ENCODE data around the gene GMPPA. TPM values are rescaled to one million over a fixed set of nuclear protein-coding genes. Genes with fewer than 3 reads are reported as not detected.

The GMPPA gene
- total and polyA plus RNA-seq, 4 donors: 20.2 to 59.4 (median 43.4) TPM

- Histone ChIP-seq H3K9me3 (ENCODE audit: control insufficient read depth in 4 of 4, low read length in 3 of 4) (no peaks in the 10 kb centered on the region), H3K4me1 (ENCODE audit: control insufficient read depth in 4 of 4, insufficient read depth in 4 of 4, low read length in 3 of 4) (no peaks in the 10 kb centered on the region), H3K27ac (ENCODE audit: low read depth in 1 of 2, low read length in 2 of 2) (no peak overlapping the region), H3K36me3 (ENCODE audit: control insufficient read depth in 4 of 4, insufficient read depth in 3 of 4, low read depth in 1 of 4, low read length in 3 of 4) (no peaks in the 10 kb centered on the region), H3K27me3 (ENCODE audit: control insufficient read depth in 4 of 4, insufficient read depth in 4 of 4, low read length in 3 of 4) (peaks cover 0 to 5% (median 4%) of the 10 kb centered on the region in 4 donors), H3K9ac (ENCODE audit: low read depth in 1 of 2, low read length in 2 of 2) (no peak overlapping the region), H3K4me3 (ENCODE audit: low read depth in 1 of 3, low read length in 3 of 3) (no peak overlapping the region)
- WGBS: 68% methylated on average over 20 of the region's 20 CpGs
- no peak for TF ChIP-seq SP1 (IDR thresholded peaks at IDR 0.05)
- no peak for TF ChIP-seq FOXA1 (IDR thresholded peaks at IDR 0.05)
- no peak for TF ChIP-seq HNF4G (IDR thresholded peaks at IDR 0.05)
- no peak for TF ChIP-seq RXRA (IDR thresholded peaks at IDR 0.05)
- no peak for TF ChIP-seq FOXA2 (IDR thresholded peaks at IDR 0.05)
- TF ChIP-seq ZBTB33 (IDR thresholded peaks at IDR 0.05): no peak
- no peak for TF ChIP-seq TAF1 (conservative IDR thresholded peaks at IDR 0.05)
- no peak for TF ChIP-seq EGR1 (IDR thresholded peaks at IDR 0.05; ENCODE audit: low read depth in 2 of 2)
- TF ChIP-seq MAX (IDR thresholded peaks at IDR 0.05): no peak
- TF ChIP-seq JUND (IDR thresholded peaks at IDR 0.05): no peak
- no peak for TF ChIP-seq CTCF (IDR thresholded peaks at IDR 0.05; ENCODE audit: low read depth, low read length, missing input control)
- TF ChIP-seq ATF3 (IDR thresholded peaks at IDR 0.05): no peak
- TF ChIP-seq NR2F2 (IDR thresholded peaks at IDR 0.05): no peak
- no peak for TF ChIP-seq RAD21 (IDR thresholded peaks at IDR 0.05)
- TF ChIP-seq HNF4A (conservative IDR thresholded peaks at IDR 0.05): no peak
- TF ChIP-seq REST (IDR thresholded peaks at IDR 0.05): no peak
- no peak for DNase-seq (ENCODE audit: low spot score)
Measured at GRCh38 chr2:219531639-219532377, 33.1 kb downstream of the GMPPA start.

GRCh38 chr2:219532378-219532649, 33.6 kb downstream of the GMPPA start:
- H3K27me3 ChIP-seq (ENCODE audit: control insufficient read depth in 4 of 4, insufficient read depth in 4 of 4, low read length in 3 of 4): peaks cover 0 to 5% (median 4%) of the 10 kb centered on the region in 4 donors
- H3K9me3 ChIP-seq (ENCODE audit: control insufficient read depth in 4 of 4, low read length in 3 of 4): no peaks in the 10 kb centered on the region
- WGBS: 80% methylated on average over 8 of the region's 8 CpGs
- H3K27ac ChIP-seq (ENCODE audit: low read depth in 1 of 2, low read length in 2 of 2): no peak overlapping the region
- H3K9ac ChIP-seq (ENCODE audit: low read depth in 1 of 2, low read length in 2 of 2): no peak overlapping the region
- TF ChIP-seq TAF1 (conservative IDR thresholded peaks at IDR 0.05): no peak
- no peak for TF ChIP-seq JUND (IDR thresholded peaks at IDR 0.05)
- no peak for TF ChIP-seq SP1 (IDR thresholded peaks at IDR 0.05)
- TF ChIP-seq HNF4A (conservative IDR thresholded peaks at IDR 0.05): no peak
- TF ChIP-seq NR2F2 (IDR thresholded peaks at IDR 0.05): no peak
- no peak for TF ChIP-seq FOXA2 (IDR thresholded peaks at IDR 0.05)
- no peak for TF ChIP-seq ATF3 (IDR thresholded peaks at IDR 0.05)
- TF ChIP-seq MAX (IDR thresholded peaks at IDR 0.05): no peak
- TF ChIP-seq EGR1 (IDR thresholded peaks at IDR 0.05; ENCODE audit: low read depth in 2 of 2): no peak
- no peak for TF ChIP-seq RAD21 (IDR thresholded peaks at IDR 0.05)
- no peak for TF ChIP-seq HNF4G (IDR thresholded peaks at IDR 0.05)
- H3K4me1 ChIP-seq (ENCODE audit: control insufficient read depth in 4 of 4, insufficient read depth in 4 of 4, low read length in 3 of 4): no peaks in the 10 kb centered on the region
- H3K36me3 ChIP-seq (ENCODE audit: control insufficient read depth in 4 of 4, insufficient read depth in 3 of 4, low read depth in 1 of 4, low read length in 3 of 4): no peaks in the 10 kb centered on the region
- H3K4me3 ChIP-seq (ENCODE audit: low read depth in 1 of 3, low read length in 3 of 3): no peak overlapping the region
- DNase-seq (ENCODE audit: low spot score): no peak

Measured in liver (tissue), 9 donors.